Glutamatergic neuron (in vitro differentiated cells): ENCODE results near the gene GPR18. TPM values are rescaled to one million over a fixed set of nuclear protein-coding genes. Genes with fewer than 3 reads are reported as not detected.

Source experiments
- DNase-seq: peaks from one replicate; pipeline ENCODE4 v3.0.0; 2022
- H3K27ac Mint-ChIP-seq: one replicate; pipeline ENCODE4 v1.8.0; 2020; ENCODE audit warnings: mild to moderate bottlenecking, mixed read lengths, inconsistent platforms; ENCODE audit not compliant: unreplicated experiment
- H3K27me3 Mint-ChIP-seq: one replicate; pipeline ENCODE4 v1.8.0; 2020; ENCODE audit warnings: mild to moderate bottlenecking, moderate library complexity, mixed read lengths, inconsistent platforms; ENCODE audit not compliant: unreplicated experiment
- H3K36me3 Mint-ChIP-seq: one replicate; pipeline ENCODE4 v1.8.0; 2020; ENCODE audit warnings: mild to moderate bottlenecking, mixed read lengths, inconsistent platforms; ENCODE audit not compliant: unreplicated experiment
- H3K4me1 Mint-ChIP-seq: one replicate; pipeline ENCODE4 v1.8.0; 2020; ENCODE audit warnings: mild to moderate bottlenecking, low read depth, mixed read lengths, inconsistent platforms; ENCODE audit not compliant: unreplicated experiment
- H3K4me3 Mint-ChIP-seq: one replicate; pipeline ENCODE4 v1.8.0; 2020; ENCODE audit warnings: mild to moderate bottlenecking, mixed read lengths, inconsistent platforms; ENCODE audit not compliant: unreplicated experiment
- H3K9me3 Mint-ChIP-seq: one replicate; pipeline ENCODE4 v1.8.0; 2020; ENCODE audit warnings: mild to moderate bottlenecking, moderate library complexity, mixed read lengths, inconsistent platforms; ENCODE audit not compliant: unreplicated experiment
- total RNA-seq: library from RNA; stranded (reverse); fragmentation: NEBNext Ultra II Directional; extraction: Animal tissue kit (Norgen Biotek cat#: 25700); gene quantifications from one replicate; pipeline ENCODE4 v1.2.1, GENCODE V29; 2021; ENCODE audit not compliant: unreplicated experiment
- TF ChIP-seq, protein P1 (sequence below): fragments of 200-600 bp; sonication (generic); IDR thresholded peaks from one replicate; pipeline ENCODE4 v1.5.0; 2021; ENCODE audit not compliant: partially characterized antibody, unreplicated experiment

GPR18 gene
- total RNA-seq, 1 donor from 2014 or later, result not detected

DNA sequence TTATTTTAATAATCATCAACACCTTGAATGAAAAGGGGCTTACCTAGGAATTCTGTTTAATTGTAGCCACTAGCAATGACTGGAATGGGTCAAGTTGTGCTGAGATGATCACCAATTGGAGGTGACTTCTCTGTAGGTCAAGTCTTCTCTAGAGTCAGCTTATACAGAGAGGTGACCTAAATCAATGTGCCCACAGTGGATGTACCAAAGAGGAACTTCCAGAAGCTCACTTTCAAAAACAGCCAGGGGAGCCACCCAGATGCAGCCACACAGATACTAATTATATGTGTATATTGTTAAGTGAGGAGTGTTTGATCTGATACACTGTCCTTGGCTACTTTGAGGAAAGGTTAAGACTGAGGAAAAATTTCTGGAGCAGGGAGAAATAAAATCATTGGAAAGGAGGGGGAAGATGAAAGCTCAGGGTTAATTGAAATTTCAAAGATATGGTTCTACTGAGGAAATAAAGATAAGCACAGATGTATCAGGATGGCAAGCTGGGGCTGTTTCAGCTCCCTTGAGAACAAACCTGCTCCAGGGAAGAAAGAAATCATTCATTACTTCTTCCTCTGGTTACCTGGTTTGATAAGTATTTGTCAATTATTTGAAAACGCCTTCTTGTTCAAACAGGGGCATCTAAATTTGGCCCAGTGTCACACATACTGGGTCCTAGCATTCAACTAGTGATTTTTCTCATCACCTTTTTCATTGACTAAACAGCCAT lies 43.9 kb upstream of the GPR18 start:
- DNase-seq, result no peak
- H3K27ac Mint-ChIP-seq, result no peak overlapping the region
- H3K36me3 Mint-ChIP-seq, result no peaks in the 10 kb centered on the region
- peaks cover 9% of the 10 kb centered on the region for H3K4me1 Mint-ChIP-seq
- TF ChIP-seq, protein P1, sequence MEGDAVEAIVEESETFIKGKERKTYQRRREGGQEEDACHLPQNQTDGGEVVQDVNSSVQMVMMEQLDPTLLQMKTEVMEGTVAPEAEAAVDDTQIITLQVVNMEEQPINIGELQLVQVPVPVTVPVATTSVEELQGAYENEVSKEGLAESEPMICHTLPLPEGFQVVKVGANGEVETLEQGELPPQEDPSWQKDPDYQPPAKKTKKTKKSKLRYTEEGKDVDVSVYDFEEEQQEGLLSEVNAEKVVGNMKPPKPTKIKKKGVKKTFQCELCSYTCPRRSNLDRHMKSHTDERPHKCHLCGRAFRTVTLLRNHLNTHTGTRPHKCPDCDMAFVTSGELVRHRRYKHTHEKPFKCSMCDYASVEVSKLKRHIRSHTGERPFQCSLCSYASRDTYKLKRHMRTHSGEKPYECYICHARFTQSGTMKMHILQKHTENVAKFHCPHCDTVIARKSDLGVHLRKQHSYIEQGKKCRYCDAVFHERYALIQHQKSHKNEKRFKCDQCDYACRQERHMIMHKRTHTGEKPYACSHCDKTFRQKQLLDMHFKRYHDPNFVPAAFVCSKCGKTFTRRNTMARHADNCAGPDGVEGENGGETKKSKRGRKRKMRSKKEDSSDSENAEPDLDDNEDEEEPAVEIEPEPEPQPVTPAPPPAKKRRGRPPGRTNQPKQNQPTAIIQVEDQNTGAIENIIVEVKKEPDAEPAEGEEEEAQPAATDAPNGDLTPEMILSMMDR, result no peak
- H3K4me3 Mint-ChIP-seq, result no peak overlapping the region
- peaks cover 2% of the 10 kb centered on the region for H3K27me3 Mint-ChIP-seq
- H3K9me3 Mint-ChIP-seq, result peaks cover 2% of the 10 kb centered on the region

DNA sequence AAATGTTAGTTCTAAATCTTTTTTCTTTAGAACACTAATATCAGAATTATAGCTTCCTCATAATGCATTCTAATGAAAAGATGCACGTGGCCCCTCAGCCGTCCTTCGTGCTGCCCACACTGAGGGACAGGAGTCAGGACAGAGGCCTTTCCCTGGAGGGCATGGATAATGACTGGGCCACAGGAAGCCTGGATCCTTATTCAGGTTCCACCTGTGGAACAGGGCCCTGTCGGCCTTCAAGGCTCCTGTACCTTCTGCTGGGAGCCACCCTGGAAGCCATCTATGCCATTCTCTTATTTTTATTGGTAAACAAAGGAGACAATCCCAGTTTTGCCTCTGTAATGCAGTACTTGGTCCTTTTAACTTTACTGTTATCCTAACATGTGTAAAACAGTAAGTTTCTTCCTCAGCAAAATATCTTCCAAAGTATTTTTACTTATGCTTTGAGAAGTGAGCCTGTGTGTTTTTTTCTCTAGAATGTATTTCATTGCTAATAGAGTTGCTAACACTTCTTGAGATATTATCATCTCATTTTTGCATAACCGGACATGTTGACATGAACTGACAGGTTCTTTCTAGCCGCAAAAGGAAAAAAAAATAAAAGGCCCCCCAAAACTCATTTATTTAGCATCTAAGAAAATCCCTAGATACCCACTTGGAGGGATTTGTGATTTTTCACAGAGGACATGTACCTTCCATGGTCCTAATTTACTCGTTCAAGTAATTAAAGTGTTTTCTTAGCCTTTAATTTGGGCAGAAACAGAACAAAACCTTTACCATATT lies 43.1 kb upstream of the GPR18 start:
- H3K27ac Mint-ChIP-seq, result no peak overlapping the region

GRCh38 chr13:99299920-99300341 lies 41.8 kb upstream of the GPR18 start:
- Mint-ChIP-seq H3K4me1 (peaks cover 14% of the 10 kb centered on the region), H3K9me3 (peaks cover 2% of the 10 kb centered on the region), H3K36me3 (no peaks in the 10 kb centered on the region), H3K27me3 (no peaks in the 10 kb centered on the region), H3K27ac (no peak overlapping the region), H3K4me3 (no peak overlapping the region)
- TF ChIP-seq, protein P1, result no peak
- DNase-seq, result no peak

More for the DNA sequence above, 43.1 kb upstream of the GPR18 start:
- TF ChIP-seq, protein P1, result no peak
- Mint-ChIP-seq H3K4me1 (peaks cover 9% of the 10 kb centered on the region), H3K9me3 (peaks cover 2% of the 10 kb centered on the region), H3K36me3 (no peaks in the 10 kb centered on the region), H3K27me3 (no peaks in the 10 kb centered on the region), H3K4me3 (no peak overlapping the region)
- no peak for DNase-seq

DNA sequence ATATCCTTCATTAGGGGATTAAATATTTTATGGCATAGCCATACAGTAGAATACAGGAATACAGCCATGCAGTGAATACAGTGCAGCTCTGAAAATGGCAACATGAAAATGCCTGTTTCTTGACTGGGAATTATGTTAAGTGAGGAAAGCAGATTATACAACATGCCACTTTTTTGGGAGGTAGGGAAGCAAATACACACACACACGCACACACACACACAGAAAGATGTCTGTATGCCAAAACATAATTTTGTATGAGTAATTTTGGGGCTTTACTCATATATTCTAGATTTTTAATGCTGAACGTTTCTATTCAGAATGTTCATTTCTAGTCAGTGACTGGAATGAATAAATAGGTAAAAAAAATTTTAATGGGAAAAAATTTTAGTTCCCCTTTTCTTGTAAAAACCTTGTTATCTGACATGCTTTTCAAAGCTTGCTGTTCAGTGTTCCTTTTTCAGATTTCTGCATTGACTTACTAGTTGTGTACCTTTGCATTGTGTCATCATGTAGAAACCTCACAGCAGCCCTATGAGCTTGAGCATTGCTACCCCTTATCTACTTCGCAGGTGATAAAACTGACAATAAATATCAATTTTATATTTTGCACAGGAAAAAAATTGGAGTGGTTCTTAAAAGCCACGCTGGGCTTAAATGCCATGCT lies 41.2 kb upstream of the GPR18 start:
- H3K27me3 Mint-ChIP-seq, result no peaks in the 10 kb centered on the region
- H3K4me3 Mint-ChIP-seq, result no peak overlapping the region
- H3K36me3 Mint-ChIP-seq, result no peaks in the 10 kb centered on the region
- H3K9me3 Mint-ChIP-seq, result peaks cover 2% of the 10 kb centered on the region
- no peak overlapping the region for H3K27ac Mint-ChIP-seq
- TF ChIP-seq, protein P1, result no peak
- DNase-seq, result no peak
- peaks cover 11% of the 10 kb centered on the region for H3K4me1 Mint-ChIP-seq

DNA sequence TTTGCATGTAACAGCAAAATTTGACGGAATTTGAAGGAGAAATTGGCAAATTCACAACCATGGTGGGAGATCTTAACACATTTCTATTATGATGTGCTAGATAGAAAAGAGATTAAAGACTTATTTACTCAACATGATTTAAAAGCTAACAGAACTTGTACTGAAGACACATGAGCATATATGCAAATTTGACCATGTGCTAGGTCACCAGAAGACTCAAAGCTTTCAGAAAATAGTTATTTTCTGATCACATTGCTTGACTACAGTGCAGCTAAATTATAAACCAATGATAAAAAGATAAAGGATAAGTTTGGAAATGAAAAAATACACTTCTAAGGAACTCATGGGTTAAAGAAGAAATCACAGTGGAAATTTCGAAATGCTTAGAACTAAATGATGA lies 39.9 kb upstream of the GPR18 start:
- H3K4me1 Mint-ChIP-seq, result peaks cover 5% of the 10 kb centered on the region
- TF ChIP-seq, protein P1, result no peak
- H3K9me3 Mint-ChIP-seq, result no peaks in the 10 kb centered on the region
- no peak for DNase-seq
- H3K36me3 Mint-ChIP-seq, result no peaks in the 10 kb centered on the region
- H3K27me3 Mint-ChIP-seq, result no peaks in the 10 kb centered on the region
- H3K27ac Mint-ChIP-seq, result no peak overlapping the region
- H3K4me3 Mint-ChIP-seq, result no peak overlapping the region
